OCI-LY7 (cell line): ENCODE results near the gene RRM1. TPM values are rescaled to one million over a fixed set of nuclear protein-coding genes. Genes with fewer than 3 reads are reported as not detected.
A peak's percentile ranks its signal among the peaks of the same experiment; 100 is the strongest.

Experiments
- BruUV-seq: library from RNA; stranded (reverse); fragments of 400-500 nt; replicated peaks from 2 replicates; lab custom pipeline; 2021; lab: Mats Ljungman, UMichigan
- CTCF ChIA-PET: fragments of 300-600 bp; sonication (Branson Sonifier 250); formaldehyde crosslinking; loops from one replicate; lab custom pipeline; 2022; ENCODE audit warnings: antibody characterized with exemption; ENCODE audit not compliant: unreplicated experiment; lab: Charles Lee
- POLR2A ChIA-PET: fragments of 300-600 bp; sonication (Branson Sonifier 250); formaldehyde crosslinking; loops from one replicate; lab custom pipeline; 2022; ENCODE audit warnings: antibody characterized with exemption; lab: Charles Lee
- DNase-seq: peaks from one replicate; pipeline ENCODE4 v3.0.0-alpha.2; 2015; ENCODE audit warnings: low spot score
- H2AFZ ChIP-seq: fragments of 200-600 bp; sonication (generic), shearing (Covaris generic); 2 replicates; pipeline ENCODE4 v1.6.1; 2014; ENCODE audit warnings: mild to moderate bottlenecking, antibody characterized with exemption, low read length, moderate library complexity
- H3K27ac ChIP-seq: fragments of 200-600 bp; sonication (generic); 2 replicates; pipeline ENCODE4 v1.5.1; 2014; ENCODE audit warnings: mixed run types, low read depth, mild to moderate bottlenecking, moderate library complexity, low read length, inconsistent platforms; ENCODE audit not compliant: poor library complexity, severe bottlenecking
- H3K36me3 ChIP-seq: fragments of 200-600 bp; sonication (generic); 2 replicates; pipeline ENCODE4 v1.6.1; 2014; ENCODE audit warnings: mild to moderate bottlenecking, antibody characterized with exemption, low read length, moderate library complexity, mixed read lengths; ENCODE audit not compliant: insufficient read depth
- H3K4me1 ChIP-seq: fragments of 200-600 bp; sonication (generic); 2 replicates; pipeline ENCODE4 v1.5.1; 2014; ENCODE audit warnings: mild to moderate bottlenecking, low read length; ENCODE audit not compliant: insufficient read depth, poor library complexity, severe bottlenecking
- H3K4me2 ChIP-seq: fragments of 200-600 bp; sonication (generic); 2 replicates; pipeline ENCODE4 v1.6.1; 2014; ENCODE audit warnings: mild to moderate bottlenecking, low read length
- H3K4me3 ChIP-seq: fragments of 200-600 bp; sonication (generic); 2 replicates; pipeline ENCODE4 v1.5.1; 2014; ENCODE audit warnings: mild to moderate bottlenecking, low read depth, low read length; ENCODE audit not compliant: poor library complexity, severe bottlenecking
- H3K79me2 ChIP-seq: fragments of 200-600 bp; sonication (generic); 2 replicates; pipeline ENCODE4 v1.6.1; 2016; ENCODE audit warnings: low read depth, mild to moderate bottlenecking, low read length, moderate library complexity, mixed read lengths; ENCODE audit not compliant: insufficient read depth
- H3K9me2 ChIP-seq: fragments of 200-600 bp; sonication (generic); 2 replicates; pipeline ENCODE4 v1.6.1; 2016; ENCODE audit warnings: mild to moderate bottlenecking, low read length, mixed read lengths; ENCODE audit not compliant: insufficient read depth
- H3K9me3 ChIP-seq: fragments of 200-600 bp; sonication (generic); 2 replicates; pipeline ENCODE4 v1.6.1; 2014; ENCODE audit warnings: mild to moderate bottlenecking, mixed run types, low read length, mixed read lengths
- H4K20me1 ChIP-seq: fragments of 200-600 bp; sonication (generic); 2 replicates; pipeline ENCODE4 v1.6.1; 2014; ENCODE audit warnings: mild to moderate bottlenecking, antibody characterized with exemption, low read length, moderate library complexity, mixed read lengths; ENCODE audit not compliant: insufficient read depth
- CTCF ChIP-seq: fragments of 200-600 bp; sonication (generic); conservative IDR thresholded peaks from 2 replicates; pipeline ENCODE4 v1.5.1; 2014; ENCODE audit warnings: mild to moderate bottlenecking, antibody characterized with exemption, low read length, moderate library complexity, mixed read lengths
- EZH2phosphoT487 ChIP-seq: fragments of 200-600 bp; sonication (generic); IDR thresholded peaks from 2 replicates; pipeline ENCODE4 v1.6.1; 2018; ENCODE audit warnings: low read depth, borderline replicate concordance, mild to moderate bottlenecking, mixed run types, antibody characterized with exemption, low read length, moderate library complexity, mixed read lengths
- intact Hi-C: fragments of 100-400 bp; cut with micrococcal nuclease; formaldehyde crosslinking; loops from one replicate; pipeline ENCODE4 v1.10.0; 2022; ENCODE audit not compliant: unreplicated experiment
- total RNA-seq, 2 experiments: library from RNA; depleted of rRNA in 1 of 2; stranded (reverse); fragments of >200 nt in 1 of 2; shearing (Covaris generic) in 1 of 2; gene quantifications; 2 replicates each; pipeline ENCODE4 v1.2.3, GENCODE V29; 2014 to 2022

RRM1 gene
- total RNA-seq, 2 experiments from 2014 or later, result 123 to 162 TPM

DNA sequence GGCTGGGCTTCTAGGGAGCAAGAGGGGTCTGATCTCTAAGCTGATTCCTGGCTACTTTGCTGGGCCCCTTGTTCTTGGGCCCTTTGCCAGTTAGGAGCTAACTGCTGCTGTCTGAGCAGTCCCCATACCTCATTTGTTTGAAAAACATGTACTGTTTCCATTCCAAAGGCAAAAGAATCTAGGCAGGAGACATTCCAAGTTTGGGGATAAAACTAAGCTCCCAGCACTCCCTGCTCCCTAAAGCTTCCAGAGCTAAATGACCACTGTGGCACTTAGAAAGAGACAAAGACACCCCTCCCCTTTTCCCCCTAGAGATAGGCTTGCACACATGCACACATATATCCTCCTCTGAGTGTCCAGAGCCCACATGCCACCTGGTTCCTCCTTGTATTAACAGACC lies 22.7 kb upstream of the RRM1 start:
- no peaks in the 10 kb centered on the region for H3K9me3 ChIP-seq
- H3K4me3 ChIP-seq, result no peak overlapping the region
- no peaks in the 10 kb centered on the region for H3K9me2 ChIP-seq
- no peak overlapping the region for H3K27ac ChIP-seq
- peak; percentile 15 for DNase-seq
- ChIA-PET POLR2A (interaction anchor here (0.7 to 2.8 kb wide), 9 partner anchors 13 to 233 kb away, joined by 4 to 38 read pairs (median 6); partner anchors contain the start of genes RHOG, RRM1 and STIM1), CTCF (interaction anchor here (1.4 to 3.3 kb wide), 5 partner anchors 11 to 230 kb away, joined by 3 to 36 read pairs (median 5); partner anchors contain the start of gene STIM1)
- H3K36me3 ChIP-seq, result peaks cover 5% of the 10 kb centered on the region; the same call in 1 of the 2 replicates
- no peaks in the 10 kb centered on the region for H4K20me1 ChIP-seq
- BruUV-seq, result no TSS peak
- H2AFZ ChIP-seq, result no peak overlapping the region
- no peak for TF ChIP-seq CTCF
- no peak for TF ChIP-seq EZH2phosphoT487
- H3K4me2 ChIP-seq, result no peak overlapping the region
- no peaks in the 10 kb centered on the region for H3K79me2 ChIP-seq
- H3K4me1 ChIP-seq, result peaks cover 20% of the 10 kb centered on the region
- intact Hi-C loops, result loop anchor here (1.0 to 10.0 kb wide), 3 partner anchors 147 to 223 kb away; no protein-coding TSS in a partner anchor

DNA sequence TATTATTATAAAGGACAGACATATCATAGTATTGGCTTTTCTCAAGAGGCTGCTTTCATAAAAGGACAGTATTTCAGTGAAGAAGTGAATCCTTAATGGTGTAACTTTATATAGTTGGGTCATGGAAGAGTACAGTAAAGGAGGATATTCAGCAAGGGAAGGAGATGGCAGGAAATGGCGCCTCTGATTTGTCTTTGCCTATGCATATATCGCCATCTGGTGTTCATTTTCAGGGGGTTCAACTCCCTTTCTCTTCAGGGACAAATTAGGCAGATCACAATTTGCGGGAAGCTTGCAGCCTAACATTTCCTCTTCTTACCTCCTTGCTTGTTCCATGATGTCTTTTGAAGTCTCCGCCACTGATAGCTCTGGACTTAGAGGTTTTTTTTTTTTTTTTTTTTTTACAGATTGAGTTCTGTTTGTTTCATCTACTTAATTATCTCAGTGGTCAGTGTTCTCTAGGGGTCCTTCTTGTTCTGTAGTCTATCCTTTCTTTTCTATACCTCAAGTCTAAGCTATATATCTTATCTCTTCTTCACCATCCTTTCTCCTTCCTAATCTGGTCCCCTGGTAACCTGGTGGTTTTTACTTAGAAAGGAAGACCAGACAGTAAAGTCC lies 21.8 kb upstream of the RRM1 start:
- Histone ChIP-seq H2AFZ (no peak overlapping the region), H3K36me3 (peaks cover 5% of the 10 kb centered on the region; the same call in 1 of the 2 replicates), H3K79me2 (no peaks in the 10 kb centered on the region), H3K4me2 (no peak overlapping the region), H3K9me2 (no peaks in the 10 kb centered on the region), H4K20me1 (no peaks in the 10 kb centered on the region), H3K27ac (no peak overlapping the region), H3K4me1 (peaks cover 20% of the 10 kb centered on the region), H3K4me3 (no peak overlapping the region), H3K9me3 (no peaks in the 10 kb centered on the region)
- ChIA-PET CTCF (interaction anchor here (0.8 to 3.3 kb wide), 7 partner anchors 9 to 392 kb away, joined by 3 to 36 read pairs (median 5); partner anchors contain the start of gene STIM1), POLR2A (interaction anchor here (0.6 to 2.8 kb wide), 17 partner anchors 9 to 234 kb away, joined by 3 to 38 read pairs (median 4); partner anchors contain the start of genes RHOG, RRM1 and STIM1)
- DNase-seq, result peak; percentile 80
- BruUV-seq, result no TSS peak
- TF ChIP-seq EZH2phosphoT487, result no peak
- TF ChIP-seq CTCF, result peak; percentile 94
- intact Hi-C loops, result loop anchor here (1.0 to 10.0 kb wide), 3 partner anchors 148 to 223 kb away; no protein-coding TSS in a partner anchor
